Raji (cell line): ENCODE measurements around the gene GABRG3.

Experiments
- POLR2A ChIP-seq: IDR thresholded peaks from 2 replicates; pipeline ENCODE4 v1.6.1; 2011; ENCODE audit warnings: low read depth, low read length, control low read depth; ENCODE audit not compliant: insufficient read depth

GABRG3 gene

GRCh38 chr15:27328186-27328585, 357.2 kb downstream of the GABRG3 start:
- TF ChIP-seq POLR2A, result no peak

- no peak for TF ChIP-seq POLR2A
Measured at GRCh38 chr15:27328608-27329007, 357.6 kb downstream of the GABRG3 start.

- TF ChIP-seq POLR2A, result no peak
Measured at GRCh38 chr15:27330326-27330725, 359.3 kb downstream of the GABRG3 start.

- no peak for TF ChIP-seq POLR2A
Measured at GRCh38 chr15:27336676-27337075, 365.7 kb downstream of the GABRG3 start.

GRCh38 chr15:27339138-27339537, 368.2 kb downstream of the GABRG3 start:
- TF ChIP-seq POLR2A, result no peak

GRCh38 chr15:27341780-27342343, 370.9 kb downstream of the GABRG3 start:
- TF ChIP-seq POLR2A, result no peak

- no peak for TF ChIP-seq POLR2A
Measured at GRCh38 chr15:27342991-27343390, 372.0 kb downstream of the GABRG3 start.

- no peak for TF ChIP-seq POLR2A
Measured at GRCh38 chr15:27352136-27352535, 381.2 kb downstream of the GABRG3 start.

GRCh38 chr15:27353856-27354255, 382.9 kb downstream of the GABRG3 start:
- no peak for TF ChIP-seq POLR2A

- TF ChIP-seq POLR2A, result no peak
Measured at GRCh38 chr15:27358751-27359434, 387.9 kb downstream of the GABRG3 start.

GRCh38 chr15:27359586-27359985, 388.6 kb downstream of the GABRG3 start:
- TF ChIP-seq POLR2A, result no peak

GRCh38 chr15:27360316-27360715, 389.3 kb downstream of the GABRG3 start:
- TF ChIP-seq POLR2A, result no peak

- TF ChIP-seq POLR2A, result no peak
Measured at GRCh38 chr15:27361438-27361837, 390.5 kb downstream of the GABRG3 start.

GRCh38 chr15:27365456-27365855, 394.5 kb downstream of the GABRG3 start:
- TF ChIP-seq POLR2A, result no peak

GRCh38 chr15:27382361-27383025, 411.5 kb downstream of the GABRG3 start:
- TF ChIP-seq POLR2A, result no peak

GRCh38 chr15:27383726-27384125, 412.7 kb downstream of the GABRG3 start:
- TF ChIP-seq POLR2A, result no peak

GRCh38 chr15:27392163-27392562, 421.2 kb downstream of the GABRG3 start:
- TF ChIP-seq POLR2A, result no peak

- TF ChIP-seq POLR2A, result no peak
Measured at GRCh38 chr15:27396521-27396920, 425.5 kb downstream of the GABRG3 start.
